HG02798 (cell line): ENCODE measurements around the gene GPNMB.

Experiments used
- ATAC-seq: cut with Tn5 transposase; IDR thresholded peaks from one replicate; pipeline ENCODE4 v1.9.1; 2021; ENCODE audit warnings: mild to moderate bottlenecking; ENCODE audit not compliant: unreplicated experiment, poor library complexity

The GPNMB gene

DNA sequence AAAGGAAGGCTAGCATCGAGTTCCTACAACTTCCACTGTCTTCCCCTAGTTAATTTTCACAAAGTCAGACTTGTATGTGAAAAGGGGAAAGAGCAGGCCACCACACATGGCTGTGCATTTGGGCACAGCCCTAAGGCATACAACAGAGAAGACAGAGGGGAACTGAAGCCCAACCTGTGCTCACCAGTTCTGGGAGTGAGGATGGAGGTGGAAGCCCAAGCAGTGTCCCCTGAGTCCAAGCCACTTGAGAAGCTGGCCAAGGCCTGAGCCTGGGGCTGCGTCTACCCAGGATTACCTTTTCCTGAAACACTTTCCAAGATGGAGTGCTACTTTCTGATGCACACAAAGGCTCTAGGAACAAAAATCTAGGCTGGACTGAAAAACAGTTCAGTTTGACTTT is 20.3 kb downstream of the GPNMB start:
- no peak for ATAC-seq

DNA sequence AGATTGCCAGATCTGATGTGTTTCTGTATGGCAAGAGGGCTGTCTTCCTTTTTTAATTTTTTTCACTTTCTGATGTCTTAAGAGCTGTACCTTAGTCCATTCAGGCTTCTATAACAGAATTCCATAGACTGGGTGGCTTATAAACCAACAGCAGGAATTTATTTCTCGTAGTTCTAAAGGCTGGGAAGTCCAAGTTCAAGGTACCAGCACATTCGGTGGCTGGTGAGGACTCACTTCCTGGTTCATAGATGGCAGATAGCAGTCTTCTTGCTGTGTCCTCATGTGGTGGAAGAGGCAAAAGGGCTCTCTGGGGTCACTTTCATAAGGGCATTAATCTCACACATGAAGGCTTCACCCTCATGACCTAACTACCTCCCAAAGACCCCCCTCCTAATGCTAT is 20.8 kb downstream of the GPNMB start:
- ATAC-seq: no peak

DNA sequence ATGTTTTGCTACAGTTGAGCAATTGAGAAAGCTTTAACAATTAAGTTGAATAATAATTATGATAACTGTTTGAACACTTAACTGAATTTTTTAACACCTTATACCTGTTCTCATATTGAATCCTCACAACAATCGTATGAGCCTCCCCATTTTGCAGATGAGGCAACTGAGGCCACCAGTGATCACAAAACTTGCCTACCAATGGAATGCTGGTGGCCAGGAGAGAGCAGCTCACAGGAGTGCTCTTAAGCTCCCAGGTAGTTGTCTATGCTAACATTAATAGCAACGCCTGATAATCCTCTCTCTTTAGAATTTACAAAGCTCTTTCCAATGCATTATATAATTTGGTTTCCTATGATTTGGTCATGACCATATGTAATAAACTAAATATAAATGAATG is 21.6 kb downstream of the GPNMB start:
- no peak for ATAC-seq

DNA sequence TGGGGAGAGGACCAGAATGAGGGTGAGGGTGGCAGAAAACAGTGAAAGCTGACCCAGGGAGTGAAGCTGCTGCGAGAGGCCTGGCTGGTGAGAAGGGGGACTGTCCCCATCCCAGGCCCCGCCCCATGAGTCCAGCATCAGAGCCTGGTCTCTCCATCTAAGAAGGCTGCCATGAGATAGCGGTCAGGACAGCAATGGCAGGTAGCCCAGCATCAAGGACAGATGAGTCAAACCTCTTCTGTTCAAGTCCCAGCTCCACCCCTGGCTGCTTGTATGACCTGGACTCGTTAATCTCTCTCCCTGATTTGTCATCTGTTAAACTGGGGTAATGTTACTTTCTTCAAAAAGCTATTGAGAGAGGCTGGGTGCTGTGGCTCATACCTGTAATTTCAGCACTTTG is 22.2 kb downstream of the GPNMB start:
- ATAC-seq: no peak

DNA sequence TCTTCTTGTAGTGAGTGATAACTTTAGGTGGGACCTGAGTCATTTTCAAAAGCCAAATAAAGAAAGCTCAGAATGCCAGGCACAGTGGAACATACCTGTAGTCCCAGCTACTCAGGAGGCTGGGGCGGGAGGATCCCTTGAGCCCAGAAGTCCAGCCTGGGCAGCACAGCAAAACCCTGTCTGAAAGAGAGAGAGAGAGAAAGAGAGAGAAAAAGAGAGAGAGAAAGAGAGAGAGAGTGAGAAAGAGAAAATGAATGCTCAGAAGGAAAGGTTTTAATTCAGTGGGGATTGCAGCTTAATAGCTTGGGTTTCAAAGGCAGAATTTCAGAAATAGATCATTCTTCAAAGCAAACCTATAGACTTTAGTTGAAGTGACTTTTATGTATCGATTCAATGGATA is 25.7 kb downstream of the GPNMB start:
- no peak for ATAC-seq

DNA sequence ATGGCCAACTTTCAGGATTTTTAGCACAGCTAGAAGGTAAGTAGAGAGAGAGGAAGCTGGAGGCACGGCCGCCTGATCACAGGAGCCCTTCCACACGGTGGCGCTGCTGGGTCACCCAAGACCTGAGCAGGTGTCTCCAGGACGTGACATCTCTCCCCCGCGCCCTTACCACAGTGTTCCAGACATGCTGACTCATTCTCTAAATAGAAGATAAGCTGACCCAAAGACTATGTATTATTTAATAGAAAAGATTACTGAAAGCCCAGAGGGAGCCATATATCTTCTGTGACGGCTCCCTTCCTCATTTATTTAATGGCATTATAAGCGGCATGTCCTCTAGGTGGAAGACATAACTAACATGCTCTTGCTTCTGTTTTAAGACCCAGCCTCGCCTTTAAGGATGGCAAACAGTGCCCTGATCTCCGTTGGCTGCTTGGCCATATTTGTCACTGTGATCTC is 26.6 kb downstream of the GPNMB start:
- peak; percentile 96 for ATAC-seq

DNA sequence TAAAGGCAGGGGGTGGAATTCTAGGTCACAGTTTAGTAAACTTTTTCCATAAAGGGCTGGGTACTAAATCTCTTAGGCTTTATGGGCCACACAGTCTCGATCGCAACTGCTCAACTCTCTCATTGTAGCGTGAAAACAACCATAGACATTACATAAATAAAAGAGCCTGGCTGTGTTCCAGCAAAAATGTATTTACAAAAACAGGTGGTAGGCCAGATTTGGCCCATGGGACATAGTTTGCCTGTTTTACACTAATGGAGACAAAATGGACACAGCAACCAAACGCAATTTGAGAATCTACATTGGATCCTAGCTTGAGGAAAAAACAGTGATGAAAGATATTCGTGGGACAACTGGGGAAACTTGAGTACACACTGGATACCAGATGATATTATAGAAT is 29.3 kb downstream of the GPNMB start:
- no peak for ATAC-seq

DNA sequence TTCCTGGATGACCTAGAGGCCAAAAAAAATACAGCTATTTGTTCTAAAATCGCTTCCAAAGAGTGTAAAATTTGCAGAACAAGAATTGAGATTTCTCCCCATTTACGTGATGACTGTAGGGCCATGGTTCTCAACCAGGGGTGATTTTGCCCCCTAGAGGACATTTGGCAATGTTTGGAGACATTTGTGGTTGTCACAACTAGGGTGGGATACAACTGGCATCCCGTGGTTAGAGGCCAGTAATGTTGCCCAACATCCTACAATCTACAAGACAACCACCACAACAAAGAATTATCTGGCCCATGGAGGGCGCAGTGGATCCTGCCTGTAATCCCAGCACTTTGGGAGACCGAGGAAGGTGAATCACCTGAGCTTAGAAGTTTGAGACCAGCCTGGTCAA is 29.8 kb downstream of the GPNMB start:
- no peak for ATAC-seq

DNA sequence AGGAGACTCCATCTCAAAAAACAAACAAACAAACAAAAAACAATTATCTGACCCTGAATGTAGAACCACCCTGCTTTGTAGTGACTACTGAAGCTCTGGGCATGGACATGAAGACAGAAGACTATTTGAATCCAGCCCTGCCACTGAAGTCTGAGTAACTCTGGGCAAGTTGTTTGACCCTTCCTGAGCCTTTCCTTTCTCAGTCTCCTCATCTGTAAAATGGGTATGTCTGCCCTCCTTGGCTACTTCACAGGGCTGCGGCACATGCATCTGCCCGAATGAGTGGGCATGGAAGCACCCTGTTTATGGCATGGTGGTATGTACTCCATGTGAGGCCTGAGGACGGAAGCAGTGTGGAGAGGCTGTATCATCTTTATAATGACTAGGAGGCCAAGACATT is 30.4 kb downstream of the GPNMB start:
- ATAC-seq: no peak

DNA sequence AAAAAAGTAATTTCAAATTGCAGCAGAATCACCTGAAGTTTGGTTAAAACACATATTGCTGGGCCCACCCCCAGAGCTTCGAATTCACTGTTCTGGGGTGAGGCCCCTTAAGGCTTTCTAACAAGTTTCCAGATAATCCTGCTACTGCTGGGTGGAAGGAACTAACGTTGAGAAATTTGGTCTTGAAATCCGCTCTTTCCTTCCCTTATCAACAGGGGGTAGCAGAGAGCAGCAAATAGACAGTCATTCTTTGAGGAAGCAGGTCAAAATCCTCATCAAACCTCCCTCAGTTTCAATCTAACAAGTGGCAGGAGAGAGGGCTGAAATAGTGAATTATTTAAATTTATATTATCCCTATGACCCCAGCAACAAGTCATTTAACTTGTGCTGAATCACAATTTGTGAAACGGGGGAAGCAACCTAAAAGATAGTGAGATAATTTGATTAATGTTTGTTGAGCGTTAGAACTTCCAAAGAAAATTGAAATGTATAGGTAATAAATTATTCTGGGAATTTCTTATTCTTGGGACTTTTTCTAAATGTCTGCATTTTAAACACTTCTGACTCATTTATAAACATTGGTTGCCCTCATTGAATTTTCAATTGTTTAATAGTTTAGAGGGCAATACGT is 30.9 kb downstream of the GPNMB start:
- ATAC-seq: no peak

DNA sequence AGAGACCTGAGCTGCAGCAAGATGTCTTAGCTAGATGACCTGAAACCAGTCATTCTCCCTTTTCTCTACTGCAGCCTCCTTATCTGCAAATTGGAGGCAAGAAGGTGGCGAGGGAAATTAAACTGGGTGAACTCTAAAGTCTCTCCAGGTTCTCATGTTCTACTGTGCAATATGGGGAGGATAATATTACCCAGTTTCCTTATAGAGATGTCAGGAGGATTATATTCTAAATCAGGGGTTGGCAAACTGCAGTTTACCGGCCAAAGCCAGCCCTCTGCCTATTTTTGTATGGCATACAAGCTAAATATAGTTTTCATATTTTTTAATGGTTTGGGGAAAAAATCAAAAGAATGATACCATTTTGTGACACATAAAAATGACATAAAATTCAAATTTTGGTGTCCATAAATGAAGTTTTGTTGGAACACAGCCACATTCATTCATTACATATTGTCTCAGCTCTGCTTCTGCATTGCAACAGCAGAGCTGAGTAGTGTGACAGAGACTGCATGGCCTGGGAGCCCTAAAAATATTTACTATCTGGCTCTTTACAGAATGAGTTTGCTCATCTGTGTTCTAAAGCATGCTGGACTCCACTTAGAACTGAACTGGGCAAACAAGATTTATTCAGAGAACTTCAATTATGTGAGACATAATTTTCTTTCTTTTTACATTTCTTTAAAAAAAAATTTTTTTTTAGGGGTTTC is 33.4 kb downstream of the GPNMB start:
- ATAC-seq: no peak

DNA sequence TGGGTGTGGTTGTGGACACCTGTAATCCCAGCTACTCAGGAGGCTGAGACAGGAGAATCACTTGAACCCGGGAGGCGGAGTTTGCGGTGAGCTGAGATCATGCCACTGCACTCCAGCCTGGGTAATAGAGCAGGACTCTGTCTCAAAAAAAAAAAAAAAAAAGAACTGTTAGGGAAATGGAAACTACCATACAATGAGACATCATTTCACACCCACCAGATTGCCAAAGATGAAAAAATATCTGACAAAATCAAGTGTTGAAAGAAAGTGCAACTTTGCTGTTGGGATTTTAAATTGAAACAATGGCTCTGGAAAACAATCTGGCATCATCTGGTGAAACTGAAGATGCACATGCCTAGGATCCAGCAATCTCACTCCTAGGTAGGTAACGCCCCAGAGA is 36.5 kb downstream of the GPNMB start:
- no peak for ATAC-seq

DNA sequence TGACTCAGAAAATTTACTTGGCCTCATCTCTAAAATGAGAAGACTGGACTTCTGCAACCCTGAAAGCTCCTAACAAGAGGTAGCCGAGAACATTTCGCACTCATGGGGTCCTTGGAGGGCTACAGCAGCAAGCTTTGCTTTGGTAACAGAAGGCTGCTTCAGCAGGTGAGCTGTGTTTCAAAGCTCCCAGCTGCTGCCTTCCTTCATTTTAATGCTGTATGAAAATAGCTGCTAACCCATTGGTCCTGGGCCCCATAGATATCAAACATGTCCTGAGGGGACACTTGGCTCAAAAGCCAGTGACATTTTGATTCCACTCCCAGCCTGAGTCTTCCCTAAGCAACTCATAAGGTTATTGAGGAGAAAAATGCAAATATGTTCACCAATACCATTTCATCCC is 38.3 kb downstream of the GPNMB start:
- no peak for ATAC-seq

DNA sequence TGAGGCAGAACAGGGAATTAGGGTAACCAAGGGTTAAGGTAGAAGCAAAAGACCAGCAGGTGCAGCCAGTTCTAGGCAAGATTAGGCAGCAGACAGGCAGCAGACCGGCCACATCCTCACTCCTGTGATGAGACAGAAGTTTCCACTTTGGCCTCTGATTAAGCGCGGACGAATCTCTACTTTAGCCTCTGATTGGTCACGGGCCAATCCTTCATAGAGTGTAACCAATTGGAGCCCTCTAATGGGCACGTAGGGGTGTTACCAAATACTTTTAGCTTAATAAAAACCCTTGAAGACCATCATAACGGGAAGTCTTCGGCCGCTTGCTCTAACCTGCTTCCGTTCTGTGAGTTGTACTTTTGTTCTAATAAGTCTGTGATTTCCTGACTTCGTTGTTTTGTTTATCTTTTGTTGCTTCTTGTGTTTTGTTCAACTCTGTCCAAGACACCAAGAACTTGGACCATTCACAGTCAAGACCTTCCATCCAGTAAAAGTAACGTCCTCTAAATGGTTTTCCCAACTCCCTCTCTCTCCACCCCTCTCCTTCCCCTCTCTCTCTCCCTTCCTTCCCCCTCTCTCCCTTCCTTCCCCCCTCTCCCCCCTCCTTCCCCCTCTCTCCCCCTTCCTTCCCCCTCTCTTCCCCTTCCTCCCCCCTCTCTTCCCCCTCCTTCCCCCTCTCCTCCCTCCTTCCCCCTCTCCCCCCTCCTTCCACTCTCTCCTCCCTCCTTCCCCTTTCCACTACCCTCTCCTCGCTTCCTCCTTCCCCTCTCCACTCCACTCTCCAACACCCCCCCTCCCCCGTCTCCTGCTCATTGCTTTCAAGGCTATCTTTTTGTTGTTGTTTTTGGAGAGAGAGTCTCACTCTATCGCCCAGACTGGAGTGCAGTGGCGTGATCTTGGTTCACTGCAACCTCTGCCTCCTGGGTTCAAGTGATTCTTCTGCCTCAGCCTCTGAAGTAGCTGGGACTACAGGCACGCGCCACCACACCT is 39.4 kb downstream of the GPNMB start:
- no peak for ATAC-seq

DNA sequence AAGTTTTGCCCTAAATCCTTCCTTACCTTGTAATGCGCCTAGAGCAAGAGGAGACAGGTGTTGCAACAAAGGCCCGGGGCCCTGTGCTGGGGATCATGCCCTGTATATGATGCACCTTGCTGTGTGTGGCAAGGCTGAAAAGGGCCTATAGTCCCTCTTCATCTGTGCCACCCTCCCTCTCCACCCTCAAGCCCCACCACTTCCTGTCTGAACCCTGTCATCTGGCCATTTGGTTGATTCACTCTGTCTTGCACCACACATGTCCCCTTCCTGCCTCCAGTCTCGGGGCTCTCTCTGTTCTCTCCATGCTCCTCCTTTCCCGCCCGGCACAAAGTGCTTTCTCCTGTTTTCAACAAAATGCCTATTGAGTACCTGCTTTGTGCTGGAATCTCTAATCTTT is 41.0 kb downstream of the GPNMB start:
- no peak for ATAC-seq

DNA sequence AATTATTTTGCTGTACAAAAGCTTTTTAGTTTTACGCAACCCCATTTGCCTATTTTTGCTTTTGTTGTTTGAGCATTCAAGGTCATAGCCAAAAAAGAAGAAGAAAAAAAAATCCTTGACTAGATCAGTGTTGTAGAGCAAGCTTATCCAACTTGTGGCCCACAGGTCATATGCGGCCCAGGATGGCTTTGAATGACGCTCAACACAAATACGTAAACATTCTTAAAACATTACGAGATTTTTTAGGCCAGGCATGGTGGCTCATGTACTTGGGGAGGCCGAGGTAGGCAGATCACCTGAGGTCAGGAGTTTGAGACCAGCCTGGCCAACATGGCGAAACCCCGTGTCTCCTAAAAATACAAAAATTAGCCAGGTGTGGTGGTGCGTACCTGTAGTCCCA is 44.4 kb downstream of the GPNMB start:
- no peak for ATAC-seq

DNA sequence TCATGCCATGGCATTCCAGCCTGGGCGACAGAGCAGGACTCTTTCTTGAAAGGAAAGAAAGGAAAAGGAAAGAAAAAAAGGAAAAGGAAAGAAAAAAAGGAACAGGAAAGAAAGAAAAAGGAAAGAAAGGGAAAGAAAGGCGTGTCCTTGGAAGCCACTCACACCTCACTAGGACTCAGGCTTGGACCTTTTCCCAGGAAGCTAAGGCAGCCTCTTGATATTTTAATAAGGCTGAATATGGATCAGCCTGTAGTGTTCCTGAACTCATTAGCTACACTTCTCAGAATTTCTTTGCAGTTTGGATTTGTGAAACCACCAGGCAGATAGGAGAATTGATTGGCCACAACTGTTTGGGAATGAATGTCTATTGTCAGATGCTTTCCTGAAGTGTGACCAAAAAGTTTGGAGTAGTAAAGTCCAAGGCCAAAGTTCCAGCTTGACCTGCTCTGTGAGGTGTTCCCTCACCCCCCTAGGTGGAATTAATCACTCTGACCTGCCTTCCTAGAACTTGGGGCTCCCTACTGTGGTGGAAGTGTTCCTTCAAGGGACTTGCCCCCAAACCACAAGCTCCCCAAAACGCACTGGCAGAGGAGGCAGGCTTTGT is 45.5 kb downstream of the GPNMB start:
- no peak for ATAC-seq

DNA sequence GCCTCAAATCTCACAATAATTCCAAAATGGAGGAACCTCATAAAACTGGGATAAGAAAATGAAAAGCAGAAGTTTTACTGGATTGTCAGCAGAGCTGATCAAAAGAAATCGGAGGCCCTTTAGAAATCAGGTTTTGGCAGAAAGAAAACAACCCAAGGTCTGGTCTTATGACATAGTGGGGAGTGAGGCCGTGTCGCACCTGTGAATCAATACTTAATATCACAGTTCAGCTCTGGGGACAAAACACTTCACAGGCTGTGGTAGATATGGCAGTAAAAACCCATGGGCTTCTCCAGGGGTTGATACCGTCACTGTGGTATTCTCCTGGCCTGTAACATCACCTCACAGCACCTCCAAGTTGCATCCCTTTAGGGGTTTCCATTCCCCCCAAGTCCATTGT is 46.0 kb downstream of the GPNMB start:
- ATAC-seq: no peak

DNA sequence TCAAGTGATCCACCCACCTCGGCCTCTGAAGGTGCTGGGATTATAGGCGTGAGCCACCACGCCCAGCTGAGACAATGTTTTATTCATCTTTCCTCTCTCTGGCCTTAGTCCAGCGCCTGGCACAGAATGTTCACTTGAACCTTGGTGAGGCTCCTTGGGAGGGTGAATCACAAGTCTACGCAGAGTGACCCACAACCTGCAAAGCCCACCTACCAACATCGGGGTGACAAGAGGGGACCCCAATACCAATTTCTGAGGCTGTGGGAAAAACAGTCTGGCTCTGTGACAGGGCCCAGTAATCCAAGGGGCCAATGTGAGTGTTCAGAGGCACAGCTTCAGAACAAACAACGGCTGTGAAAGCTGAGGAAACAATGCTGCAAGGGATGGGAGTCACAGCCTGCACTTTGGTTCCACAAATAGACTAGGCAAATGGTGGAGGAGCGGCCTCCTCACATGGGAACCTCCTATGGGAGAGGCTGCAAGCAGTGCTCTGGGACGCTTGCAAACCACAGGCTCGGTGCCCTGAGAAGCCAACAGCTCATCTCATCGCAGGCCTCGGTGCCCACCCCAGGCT is 47.0 kb downstream of the GPNMB start:
- ATAC-seq: no peak
